Mesothelial cell of epicardium (in vitro differentiated cells): ENCODE measurements around the gene GBP5. TPM values are rescaled to one million over a fixed set of nuclear protein-coding genes. Genes with fewer than 3 reads are reported as not detected.
A peak's percentile ranks its signal among the peaks of the same experiment; 100 is the strongest.

Source experiments
- DNase-seq, 2 experiments: peaks; one replicate each; pipeline ENCODE4 v3.0.0; 2021; ENCODE audit warnings: low spot score in 2 of 2; ENCODE audit not compliant: unreplicated experiment in 2 of 2
- H3K27ac Mint-ChIP-seq: 2 replicates; pipeline ENCODE4 v1.8.0; 2021; ENCODE audit warnings: mixed read lengths
- H3K27me3 Mint-ChIP-seq: 2 replicates; pipeline ENCODE4 v1.8.0; 2021; ENCODE audit warnings: low read depth, mixed read lengths
- H3K36me3 Mint-ChIP-seq: 2 replicates; pipeline ENCODE4 v1.8.0; 2021; ENCODE audit warnings: mixed read lengths
- H3K4me1 Mint-ChIP-seq: 2 replicates; pipeline ENCODE4 v1.8.0; 2021; ENCODE audit warnings: mixed read lengths
- H3K4me3 Mint-ChIP-seq: 2 replicates; pipeline ENCODE4 v1.8.0; 2021; ENCODE audit warnings: mild to moderate bottlenecking, moderate library complexity, mixed read lengths
- H3K9me3 Mint-ChIP-seq: 2 replicates; pipeline ENCODE4 v1.8.0; 2021; ENCODE audit warnings: mixed read lengths
- CTCF ChIP-seq: fragments of 200-600 bp; sonication (generic); IDR thresholded peaks from one replicate; pipeline ENCODE4 v1.5.0; 2021; ENCODE audit warnings: antibody characterized with exemption; ENCODE audit not compliant: unreplicated experiment
- total RNA-seq: library from RNA; stranded (reverse); gene quantifications from 3 replicates; pipeline ENCODE4 v1.2.1, GENCODE V29; 2021

Gene GBP5
- total RNA-seq, 1 donor from 2014 or later: not detected

- Mint-ChIP-seq H3K4me3 (no peak overlapping the region), H3K27ac (no peak overlapping the region), H3K4me1 (peaks cover 8% of the 10 kb centered on the region), H3K27me3 (no peaks in the 10 kb centered on the region), H3K36me3 (no peaks in the 10 kb centered on the region), H3K9me3 (no peaks in the 10 kb centered on the region)
- TF ChIP-seq CTCF: no peak
- no peak for DNase-seq
Measured at GRCh38 chr1:89276690-89277089, 4.0 kb upstream of the GBP5 start.

GRCh38 chr1:89274411-89274857 is 1.8 kb upstream of the GBP5 start:
- TF ChIP-seq CTCF: no peak
- H3K9me3 Mint-ChIP-seq: no peaks in the 10 kb centered on the region
- no peak overlapping the region for H3K4me3 Mint-ChIP-seq
- no peak for DNase-seq
- peak overlapping the region; percentile 59 for H3K27ac Mint-ChIP-seq
- no peaks in the 10 kb centered on the region for H3K36me3 Mint-ChIP-seq
- no peaks in the 10 kb centered on the region for H3K27me3 Mint-ChIP-seq
- H3K4me1 Mint-ChIP-seq: peaks cover 10% of the 10 kb centered on the region

- no peaks in the 10 kb centered on the region for H3K27me3 Mint-ChIP-seq
- H3K4me1 Mint-ChIP-seq: peaks cover 10% of the 10 kb centered on the region
- H3K36me3 Mint-ChIP-seq: no peaks in the 10 kb centered on the region
- no peak overlapping the region for H3K4me3 Mint-ChIP-seq
- DNase-seq: no peak
- TF ChIP-seq CTCF: no peak
- no peaks in the 10 kb centered on the region for H3K9me3 Mint-ChIP-seq
- no peak overlapping the region for H3K27ac Mint-ChIP-seq
Measured at GRCh38 chr1:89273324-89273778, 691 bp upstream of the GBP5 start.

- H3K27me3 Mint-ChIP-seq: no peaks in the 10 kb centered on the region
- no peak for DNase-seq
- no peak overlapping the region for H3K27ac Mint-ChIP-seq
- H3K9me3 Mint-ChIP-seq: no peaks in the 10 kb centered on the region
- H3K4me3 Mint-ChIP-seq: no peak overlapping the region
- H3K36me3 Mint-ChIP-seq: no peaks in the 10 kb centered on the region
- no peak for TF ChIP-seq CTCF
- peaks cover 10% of the 10 kb centered on the region for H3K4me1 Mint-ChIP-seq
Measured at GRCh38 chr1:89271341-89272015, 1.2 kb downstream of the GBP5 start.

GRCh38 chr1:89270423-89270822 is 2.2 kb downstream of the GBP5 start:
- Mint-ChIP-seq H3K36me3 (no peaks in the 10 kb centered on the region), H3K9me3 (no peaks in the 10 kb centered on the region), H3K27me3 (no peaks in the 10 kb centered on the region), H3K4me1 (peaks cover 10% of the 10 kb centered on the region), H3K4me3 (no peak overlapping the region), H3K27ac (no peak overlapping the region)
- no peak for DNase-seq
- TF ChIP-seq CTCF: no peak
